ENCODE data around the gene PCDH18.

Gene PCDH18

GRCh38 chr4:137471461-137471860, 60.8 kb downstream of the PCDH18 start:
- no peak overlapping the region for H3K27ac ChIP-seq (ENCODE audit: low read depth, low read length)
- no peak overlapping the region for H3K4me3 ChIP-seq (ENCODE audit: low read depth in 1 of 2, low read length in 2 of 2)
- H3K4me1 ChIP-seq (ENCODE audit: control insufficient read depth in 1 of 2, insufficient read depth in 2 of 2, low read length in 2 of 2), result no peaks in the 10 kb centered on the region
- H3K27me3 ChIP-seq (ENCODE audit: control insufficient read depth in 1 of 2, insufficient read depth in 2 of 2, low read length in 2 of 2), result no peaks in the 10 kb centered on the region
- H3K9me3 ChIP-seq (ENCODE audit: control insufficient read depth in 1 of 2, low read length in 2 of 2), result no peaks in the 10 kb centered on the region
- no peak overlapping the region for H3K9ac ChIP-seq (ENCODE audit: low read depth in 1 of 2, low read length in 2 of 2)
- no peaks in the 10 kb centered on the region for H3K36me3 ChIP-seq (ENCODE audit: control insufficient read depth in 1 of 2, insufficient read depth in 2 of 2, low read length in 2 of 2)

DNA sequence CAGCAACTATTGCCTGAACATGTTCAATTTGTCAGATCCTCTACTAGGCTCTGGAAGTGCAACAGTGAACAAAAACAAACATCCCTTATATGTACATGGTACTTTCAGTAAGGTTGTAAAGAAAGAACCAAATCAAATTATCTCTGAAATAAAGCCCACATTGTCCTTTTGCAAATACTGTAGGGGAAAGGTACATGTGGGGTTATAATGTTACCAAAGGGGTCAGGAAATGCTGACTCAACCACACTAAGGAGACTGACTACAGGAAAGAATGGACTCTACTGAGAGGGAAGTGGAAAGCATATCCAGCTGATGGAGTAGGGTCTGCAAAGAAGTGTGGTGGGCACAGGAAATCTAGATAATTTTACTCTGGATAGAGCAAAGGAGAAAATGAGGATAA, 61.5 kb downstream of the PCDH18 start:
- Histone ChIP-seq H3K27me3 (ENCODE audit: control insufficient read depth in 1 of 2, insufficient read depth in 2 of 2, low read length in 2 of 2) (no peaks in the 10 kb centered on the region), H3K36me3 (ENCODE audit: control insufficient read depth in 1 of 2, insufficient read depth in 2 of 2, low read length in 2 of 2) (no peaks in the 10 kb centered on the region), H3K9me3 (ENCODE audit: control insufficient read depth in 1 of 2, low read length in 2 of 2) (no peaks in the 10 kb centered on the region), H3K4me1 (ENCODE audit: control insufficient read depth in 1 of 2, insufficient read depth in 2 of 2, low read length in 2 of 2) (no peaks in the 10 kb centered on the region), H3K9ac (ENCODE audit: low read depth in 1 of 2, low read length in 2 of 2) (no peak overlapping the region), H3K4me3 (ENCODE audit: low read depth in 1 of 2, low read length in 2 of 2) (no peak overlapping the region), H3K27ac (ENCODE audit: low read depth, low read length) (no peak overlapping the region)
